Stimulated activated CD8-positive, alpha-beta memory T cell treated with anti-CD3 and anti-CD28 coated beads, Interleukin-7, amount 100 ng/mL, for 4 hours (primary cell): ENCODE results near the gene C1GALT1.
"Not testable (repeated sequence)": the region's sequence is repeated elsewhere in the genome, so short reads cannot be mapped to it uniquely, and the experiment has no call there.

Experiments
- DNase-seq, 2 donors: peaks; one replicate each; pipeline ENCODE4 v3.0.0-alpha.2; 2020; ENCODE audit warnings: low read depth in 2 of 2

The C1GALT1 gene

DNA sequence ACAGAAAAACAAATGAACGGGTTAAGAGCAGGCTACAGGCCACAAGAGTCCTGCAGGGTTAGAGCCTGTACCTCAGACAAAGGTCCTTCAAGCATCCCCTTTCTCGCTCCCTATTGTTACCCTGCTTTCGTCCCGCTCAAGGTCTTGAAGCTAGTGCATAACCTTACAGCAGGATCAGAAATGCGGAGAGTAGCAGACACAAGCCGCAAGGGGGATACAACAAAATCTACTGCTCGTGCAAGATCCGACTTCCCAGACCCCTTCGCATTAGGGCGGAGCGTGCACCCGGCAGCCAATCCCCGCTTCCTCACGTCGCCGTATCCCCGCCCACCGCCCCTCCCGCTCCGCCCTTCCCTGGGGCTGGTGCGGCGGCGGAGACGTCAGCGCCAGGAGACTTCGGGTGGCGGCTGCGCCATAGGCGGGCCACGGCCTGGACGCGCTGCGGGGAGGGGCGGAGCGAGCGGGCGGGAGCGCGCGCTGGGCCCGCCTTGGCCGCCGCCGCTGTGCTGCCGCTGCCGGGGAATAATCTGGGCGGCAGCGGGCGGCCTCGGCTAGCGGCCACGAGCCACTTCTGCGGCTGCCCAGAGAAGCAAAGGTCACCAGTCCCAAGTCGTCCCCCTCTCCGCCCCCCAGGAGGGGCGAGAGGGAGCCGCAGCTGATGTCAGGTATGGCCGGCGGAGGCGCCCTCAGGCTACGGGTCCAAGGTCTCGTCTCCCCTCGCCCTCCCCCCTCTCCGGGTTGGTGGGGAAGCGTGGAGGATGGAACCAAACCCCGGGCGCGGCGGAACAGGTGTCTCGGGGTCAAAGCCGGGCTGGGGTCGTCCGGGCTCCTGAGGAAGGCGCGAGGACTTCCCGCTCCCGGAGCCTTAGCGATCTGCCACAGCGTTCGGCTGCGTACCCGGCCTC, at the start of gene C1GALT1:
Gene C1GALT1 (plus strand): TSS at position 389 of the 905 bp plus-strand sequence. CDS start 51,776 bp downstream, outside the sequence.
- DNase-seq, result peak; percentile 93 to 97

- no peak for DNase-seq
Measured at GRCh38 chr7:7134046-7134445, 48.3 kb upstream of the C1GALT1 start.

DNA sequence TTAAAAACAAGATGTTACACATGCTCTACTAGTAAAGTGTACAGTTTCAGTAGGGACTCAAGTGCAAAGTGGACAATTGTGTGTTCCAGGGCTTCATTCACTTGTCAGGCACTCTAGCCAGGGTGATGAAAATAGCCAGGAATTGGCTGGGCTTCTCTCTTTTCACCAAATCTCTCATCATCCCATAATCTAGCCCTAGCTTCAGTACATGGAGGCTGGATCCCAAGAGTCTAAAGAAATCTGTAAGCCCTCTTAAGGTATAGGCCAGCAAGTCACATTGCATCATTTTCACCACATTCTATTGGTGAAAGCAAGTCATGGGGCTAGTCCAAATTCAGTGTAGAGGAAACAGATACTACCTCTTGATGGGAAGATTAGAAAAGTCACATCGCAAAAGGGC, 47.3 kb upstream of the C1GALT1 start:
- no peak for DNase-seq

DNA sequence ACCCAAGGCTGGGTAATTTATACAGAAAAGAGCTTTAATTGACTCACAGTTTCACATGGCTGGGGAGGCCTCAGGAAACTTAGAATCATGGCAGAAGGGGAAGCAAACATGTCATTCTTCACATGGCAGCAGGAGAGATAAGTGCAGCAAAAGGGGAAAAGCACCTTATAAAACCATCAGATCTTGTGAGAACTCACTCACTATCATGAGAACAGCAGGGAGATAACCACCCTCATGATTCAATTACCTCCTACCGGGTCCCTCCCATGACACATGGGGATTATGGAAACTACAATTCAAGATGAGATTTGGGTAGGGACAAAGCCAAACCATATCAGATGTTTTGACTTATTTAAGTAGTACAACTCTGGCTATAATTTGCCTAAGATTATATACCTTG, 46.4 kb upstream of the C1GALT1 start:
- DNase-seq, result not testable (repeated sequence)

DNA sequence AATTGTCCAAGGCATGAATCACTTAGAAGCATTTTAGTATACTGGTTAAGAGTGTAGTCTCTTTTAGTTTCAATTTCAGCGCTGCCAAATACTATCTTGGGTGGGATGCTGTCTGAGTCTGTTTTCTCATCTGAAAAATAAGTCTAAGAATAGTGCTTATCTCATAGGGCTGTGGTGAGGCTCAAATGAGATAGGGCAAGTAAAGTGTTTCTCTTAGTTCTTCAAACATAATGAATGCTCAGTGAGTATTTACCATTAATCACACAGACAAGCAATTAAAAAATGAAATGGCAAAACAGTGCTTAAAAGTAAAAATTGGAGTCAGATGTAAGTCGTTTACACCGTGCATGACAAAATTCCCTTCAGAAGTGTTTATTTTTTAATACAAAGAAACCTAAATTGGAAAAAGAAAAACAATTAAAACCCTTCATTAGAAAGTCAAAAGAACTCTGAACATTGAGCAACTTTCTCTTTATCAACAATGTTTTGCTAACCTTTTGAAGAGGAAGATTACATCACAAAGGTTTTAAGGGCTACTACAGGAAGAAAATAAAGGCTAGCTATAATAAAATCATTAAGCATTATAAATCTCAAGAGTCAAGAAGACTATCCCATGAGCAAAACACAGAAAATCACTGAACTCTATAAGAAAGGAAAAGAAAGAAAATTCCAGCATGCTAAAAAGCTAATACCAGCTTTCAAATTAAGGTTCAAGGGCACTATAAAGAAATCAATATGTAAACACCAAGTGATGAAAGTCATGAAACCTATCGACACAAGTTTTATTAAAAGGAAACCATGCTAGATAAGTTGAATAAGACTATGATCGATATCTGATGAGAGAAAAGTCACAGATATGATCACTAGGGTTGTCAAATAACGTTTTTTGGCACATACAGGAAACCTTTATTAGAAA, 45.6 kb upstream of the C1GALT1 start:
- no peak for DNase-seq

DNA sequence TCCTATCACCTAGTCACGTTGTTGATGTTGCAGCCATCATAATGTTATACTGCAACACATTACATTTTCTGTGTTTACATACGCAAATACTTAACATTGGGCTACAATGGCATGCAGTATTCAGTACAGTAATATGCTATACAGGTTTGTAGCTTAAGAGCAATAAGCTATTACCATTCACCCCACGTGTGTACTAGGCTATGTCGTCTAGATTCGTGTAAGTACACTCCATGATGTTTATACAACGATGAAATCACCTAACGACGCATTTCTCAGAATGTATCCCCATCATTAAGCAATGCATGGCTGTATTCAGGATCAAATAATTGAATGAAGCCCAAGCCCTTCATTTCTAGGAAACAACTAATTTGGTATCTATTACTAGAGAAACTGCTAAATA, 43.4 kb upstream of the C1GALT1 start:
- DNase-seq, result no peak

DNA sequence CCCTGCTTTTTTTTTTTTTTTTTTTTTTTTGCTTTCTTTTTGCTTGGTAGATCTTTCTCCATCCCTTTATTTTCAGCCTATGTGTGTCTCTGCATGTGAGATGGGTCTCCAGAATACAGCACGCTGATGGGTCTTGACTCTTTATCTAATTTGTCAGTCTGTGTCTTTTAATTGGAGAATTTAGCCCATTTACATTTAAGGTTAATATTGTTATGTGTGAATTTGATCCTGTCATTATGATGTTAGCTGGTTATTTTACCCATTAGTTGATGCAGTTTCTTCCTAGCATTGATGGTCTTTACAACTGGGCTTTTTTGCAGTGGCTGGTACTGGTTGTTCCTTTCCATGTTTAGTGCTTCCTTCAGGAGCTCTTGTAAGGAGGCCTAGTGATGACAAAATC, 38.9 kb upstream of the C1GALT1 start:
- not testable (repeated sequence) for DNase-seq

GRCh38 chr7:7145151-7145550, 37.2 kb upstream of the C1GALT1 start:
- not testable (repeated sequence) for DNase-seq

DNA sequence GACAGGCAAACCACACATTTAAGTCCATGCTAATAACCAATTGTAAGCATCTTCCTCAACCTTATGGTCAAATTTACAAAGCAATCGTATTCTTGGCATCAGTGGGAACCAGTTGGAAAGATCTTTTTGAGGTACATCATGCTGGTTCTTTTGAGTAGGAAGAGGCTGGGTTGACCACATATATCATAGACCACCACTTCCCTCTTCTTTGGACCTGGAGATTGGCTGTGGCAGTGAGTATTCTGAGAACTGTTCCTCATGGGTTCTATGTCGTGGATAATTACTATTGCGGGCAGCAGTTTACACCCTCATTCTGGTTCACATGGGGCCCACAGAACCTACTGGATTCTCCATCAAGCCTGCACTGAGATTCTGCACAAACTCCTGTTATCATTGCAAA, 35.5 kb upstream of the C1GALT1 start:
- DNase-seq, result no peak

- no peak for DNase-seq
Measured at GRCh38 chr7:7148798-7149481, 33.4 kb upstream of the C1GALT1 start.

DNA sequence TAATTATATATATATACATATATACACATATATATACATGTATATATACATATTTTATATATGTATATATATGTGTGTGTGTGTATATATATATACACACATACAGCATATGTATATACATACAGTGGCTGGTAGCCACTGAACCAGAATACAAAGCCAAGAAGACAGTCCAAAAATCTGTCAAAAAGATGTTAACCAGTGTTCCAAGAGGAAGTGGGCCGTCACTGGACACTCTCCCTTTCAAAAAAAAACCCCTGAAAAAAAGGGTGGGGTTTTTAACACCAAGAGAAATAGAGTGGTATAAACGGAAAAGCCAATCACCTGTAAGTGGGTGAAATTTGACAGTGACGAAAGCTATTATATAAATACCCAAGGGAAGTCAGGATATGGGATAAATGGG, 31.1 kb upstream of the C1GALT1 start:
- no peak for DNase-seq

DNA sequence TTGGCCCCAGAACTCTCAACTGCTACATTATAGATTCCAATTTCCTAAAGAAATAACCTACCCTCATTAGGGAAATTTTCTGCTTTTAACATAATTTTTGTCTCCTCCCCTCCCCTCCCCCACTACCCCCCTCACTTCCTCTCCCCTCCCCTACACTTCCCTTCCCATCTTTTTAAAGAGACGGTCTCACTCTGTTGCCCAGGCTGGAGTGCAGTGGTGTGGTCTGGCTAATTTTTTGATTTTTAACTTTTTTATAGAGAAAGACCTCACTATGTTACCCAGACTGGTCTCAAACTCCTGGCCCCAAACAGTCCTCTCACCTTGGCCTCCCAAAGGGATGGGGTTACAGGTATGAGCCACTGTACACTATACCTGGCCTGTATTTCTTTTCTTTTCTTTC, 30.5 kb upstream of the C1GALT1 start:
- DNase-seq, result no peak

DNA sequence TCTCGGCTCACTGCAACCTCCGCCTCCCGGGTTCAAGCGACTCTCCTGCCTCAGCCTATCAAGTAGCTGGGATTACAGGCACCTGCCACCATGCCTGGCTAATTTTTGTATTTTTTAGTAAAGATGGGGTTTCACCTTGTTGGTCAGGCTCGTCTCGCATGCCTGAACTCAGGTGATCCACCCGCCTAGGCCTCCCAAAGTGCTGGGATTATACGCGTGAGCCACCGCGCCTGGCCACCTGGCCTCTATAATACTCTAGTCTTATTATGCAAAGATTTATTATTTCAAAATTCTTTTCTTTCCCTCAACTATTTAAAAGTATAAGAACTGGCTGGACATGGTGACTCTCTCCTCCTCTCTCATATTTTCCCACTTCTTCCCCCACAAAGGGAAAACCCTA, 30.0 kb upstream of the C1GALT1 start:
- DNase-seq, result no peak

GRCh38 chr7:7154355-7154754, 28.0 kb upstream of the C1GALT1 start:
- not testable (repeated sequence) for DNase-seq

DNA sequence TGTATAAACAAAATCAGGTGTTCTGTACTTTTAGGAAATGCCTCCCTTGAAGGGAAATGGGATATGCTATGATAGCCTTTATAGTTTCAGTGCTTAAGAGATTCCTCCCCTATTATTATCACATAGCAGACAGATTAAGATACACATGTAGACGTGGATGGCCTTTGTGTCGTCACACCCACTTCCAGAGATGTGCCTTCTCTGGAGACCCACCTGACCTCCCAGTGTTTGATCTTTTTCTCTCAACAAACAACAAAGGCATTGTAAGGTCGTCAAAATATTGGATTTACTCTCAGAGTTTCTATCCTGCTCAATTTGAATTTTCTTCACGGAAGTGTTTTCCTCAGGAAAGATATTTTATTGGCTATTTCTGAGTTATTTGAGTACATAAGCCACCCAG, 25.7 kb upstream of the C1GALT1 start:
- DNase-seq, result no peak

- DNase-seq, result peak; percentile 12 to 24
Measured at GRCh38 chr7:7157177-7157886, 25.0 kb upstream of the C1GALT1 start.

GRCh38 chr7:7157887-7158271, 24.5 kb upstream of the C1GALT1 start:
- no peak for DNase-seq

GRCh38 chr7:7159063-7159658, 23.2 kb upstream of the C1GALT1 start:
- DNase-seq, result no peak

GRCh38 chr7:7164591-7164990, 17.8 kb upstream of the C1GALT1 start:
- DNase-seq, result no peak

GRCh38 chr7:7165372-7165771, 17.0 kb upstream of the C1GALT1 start:
- DNase-seq, result no peak

GRCh38 chr7:7166318-7166717, 16.0 kb upstream of the C1GALT1 start:
- DNase-seq, result no peak
